Mesothelial cell of epicardium (in vitro differentiated cells): ENCODE data around the gene LMBR1. TPM values are rescaled to one million over a fixed set of nuclear protein-coding genes. Genes with fewer than 3 reads are reported as not detected.

Experiments used
- DNase-seq, 2 experiments: peaks; one replicate each; pipeline ENCODE4 v3.0.0; 2021; ENCODE audit warnings: low spot score in 2 of 2; ENCODE audit not compliant: unreplicated experiment in 2 of 2
- H3K27ac Mint-ChIP-seq: 2 replicates; pipeline ENCODE4 v1.8.0; 2021; ENCODE audit warnings: mixed read lengths
- H3K27me3 Mint-ChIP-seq: 2 replicates; pipeline ENCODE4 v1.8.0; 2021; ENCODE audit warnings: low read depth, mixed read lengths
- H3K36me3 Mint-ChIP-seq: 2 replicates; pipeline ENCODE4 v1.8.0; 2021; ENCODE audit warnings: mixed read lengths
- H3K4me1 Mint-ChIP-seq: 2 replicates; pipeline ENCODE4 v1.8.0; 2021; ENCODE audit warnings: mixed read lengths
- H3K4me3 Mint-ChIP-seq: 2 replicates; pipeline ENCODE4 v1.8.0; 2021; ENCODE audit warnings: mild to moderate bottlenecking, moderate library complexity, mixed read lengths
- H3K9me3 Mint-ChIP-seq: 2 replicates; pipeline ENCODE4 v1.8.0; 2021; ENCODE audit warnings: mixed read lengths
- total RNA-seq: library from RNA; stranded (reverse); gene quantifications from 3 replicates; pipeline ENCODE4 v1.2.1, GENCODE V29; 2021
- TF ChIP-seq, protein P1 (sequence below): fragments of 200-600 bp; sonication (generic); IDR thresholded peaks from one replicate; pipeline ENCODE4 v1.5.0; 2021; ENCODE audit warnings: antibody characterized with exemption; ENCODE audit not compliant: unreplicated experiment

Gene LMBR1
- total RNA-seq, 1 donor from 2014 or later, result 69.3 TPM

GRCh38 chr7:156892081-156892800 lies 742 bp downstream of the LMBR1 start:
- TF ChIP-seq, protein P1, sequence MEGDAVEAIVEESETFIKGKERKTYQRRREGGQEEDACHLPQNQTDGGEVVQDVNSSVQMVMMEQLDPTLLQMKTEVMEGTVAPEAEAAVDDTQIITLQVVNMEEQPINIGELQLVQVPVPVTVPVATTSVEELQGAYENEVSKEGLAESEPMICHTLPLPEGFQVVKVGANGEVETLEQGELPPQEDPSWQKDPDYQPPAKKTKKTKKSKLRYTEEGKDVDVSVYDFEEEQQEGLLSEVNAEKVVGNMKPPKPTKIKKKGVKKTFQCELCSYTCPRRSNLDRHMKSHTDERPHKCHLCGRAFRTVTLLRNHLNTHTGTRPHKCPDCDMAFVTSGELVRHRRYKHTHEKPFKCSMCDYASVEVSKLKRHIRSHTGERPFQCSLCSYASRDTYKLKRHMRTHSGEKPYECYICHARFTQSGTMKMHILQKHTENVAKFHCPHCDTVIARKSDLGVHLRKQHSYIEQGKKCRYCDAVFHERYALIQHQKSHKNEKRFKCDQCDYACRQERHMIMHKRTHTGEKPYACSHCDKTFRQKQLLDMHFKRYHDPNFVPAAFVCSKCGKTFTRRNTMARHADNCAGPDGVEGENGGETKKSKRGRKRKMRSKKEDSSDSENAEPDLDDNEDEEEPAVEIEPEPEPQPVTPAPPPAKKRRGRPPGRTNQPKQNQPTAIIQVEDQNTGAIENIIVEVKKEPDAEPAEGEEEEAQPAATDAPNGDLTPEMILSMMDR, result no peak
- Mint-ChIP-seq H3K4me3 (peak overlapping the region; percentile 91), H3K36me3 (peaks cover 4% of the 10 kb centered on the region), H3K27ac (peak overlapping the region; percentile 94), H3K27me3 (no peaks in the 10 kb centered on the region), H3K4me1 (peaks cover 14% of the 10 kb centered on the region), H3K9me3 (no peaks in the 10 kb centered on the region)
- peak in 1 of 2 experiments; percentile 52 for DNase-seq

DNA sequence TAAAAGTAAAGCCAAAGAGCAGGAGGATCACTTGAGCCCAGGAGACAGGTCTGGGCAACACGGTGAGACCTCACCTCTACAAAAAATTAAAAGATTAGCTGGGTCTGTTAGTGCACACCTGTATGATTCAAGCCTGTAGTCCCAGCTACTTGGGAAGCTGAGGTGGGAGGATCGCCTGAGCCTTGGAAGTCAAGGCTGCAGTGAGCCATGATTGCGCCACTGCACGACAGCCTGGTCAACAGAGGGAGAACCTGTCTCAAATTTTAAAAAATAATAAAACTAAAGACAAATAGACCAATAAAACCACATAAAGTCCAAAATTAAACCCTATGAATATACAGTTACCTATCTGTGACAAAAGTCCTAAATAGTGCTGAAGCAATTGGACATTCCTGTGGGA lies 3.2 kb downstream of the LMBR1 start:
- Mint-ChIP-seq H3K27ac (no peak overlapping the region), H3K36me3 (peaks cover 4% of the 10 kb centered on the region), H3K9me3 (no peaks in the 10 kb centered on the region), H3K4me3 (no peak overlapping the region), H3K4me1 (peaks cover 24% of the 10 kb centered on the region), H3K27me3 (no peaks in the 10 kb centered on the region)
- DNase-seq, result no peak
- TF ChIP-seq, protein P1, result no peak

- Mint-ChIP-seq H3K4me1 (peaks cover 22% of the 10 kb centered on the region), H3K27ac (no peak overlapping the region), H3K9me3 (no peaks in the 10 kb centered on the region), H3K4me3 (no peak overlapping the region), H3K27me3 (no peaks in the 10 kb centered on the region), H3K36me3 (peaks cover 4% of the 10 kb centered on the region)
- DNase-seq, result no peak
- TF ChIP-seq, protein P1, result no peak
Measured at GRCh38 chr7:156889089-156889488, 3.9 kb downstream of the LMBR1 start.

DNA sequence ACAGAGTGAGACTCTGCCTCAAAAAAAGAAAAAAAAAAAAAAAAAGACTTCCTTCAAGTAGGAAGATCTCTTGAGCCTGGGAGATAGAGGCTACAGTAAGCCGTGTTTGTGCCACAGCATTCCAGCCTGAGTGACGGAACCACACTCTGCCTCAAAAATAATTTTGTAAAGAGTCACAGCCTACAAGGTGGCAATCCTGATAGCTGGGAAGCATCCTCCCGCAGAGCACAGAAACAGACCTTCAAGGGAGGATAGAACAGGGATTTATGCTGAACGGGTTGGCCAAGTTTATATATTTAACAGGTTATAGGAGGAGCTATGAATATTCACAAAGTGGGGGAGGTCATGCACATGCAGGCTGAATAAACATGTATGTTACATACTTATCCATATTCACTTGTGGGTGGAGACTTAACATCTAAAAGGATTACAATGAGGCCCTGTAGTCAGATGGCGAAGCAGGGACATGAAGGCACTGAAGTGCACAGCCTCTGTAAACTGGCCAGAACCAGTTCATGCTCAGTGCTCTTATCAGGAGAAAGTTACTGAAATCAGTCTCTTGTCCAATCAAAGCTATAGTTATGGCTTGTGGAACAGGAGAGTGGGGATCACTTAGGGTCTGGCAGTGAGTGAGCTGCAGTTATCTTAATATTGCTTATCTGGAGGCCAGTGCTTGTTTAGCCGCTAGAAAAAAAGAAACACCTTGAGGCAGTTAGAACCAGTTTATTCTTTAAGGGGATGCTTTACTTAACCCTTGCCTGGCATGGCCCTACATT lies 6.8 kb downstream of the LMBR1 start:
- Mint-ChIP-seq H3K27ac (peak overlapping the region; percentile 36), H3K27me3 (no peaks in the 10 kb centered on the region), H3K4me3 (no peak overlapping the region), H3K4me1 (peaks cover 16% of the 10 kb centered on the region), H3K36me3 (peaks cover 15% of the 10 kb centered on the region), H3K9me3 (peaks cover 15% of the 10 kb centered on the region)
- DNase-seq, result no peak
- TF ChIP-seq, protein P1, result no peak

GRCh38 chr7:156881679-156882078 lies 11.3 kb downstream of the LMBR1 start:
- TF ChIP-seq, protein P1, result no peak
- Mint-ChIP-seq H3K36me3 (peaks cover 41% of the 10 kb centered on the region), H3K27ac (no peak overlapping the region), H3K9me3 (peaks cover 45% of the 10 kb centered on the region), H3K4me1 (peaks cover 8% of the 10 kb centered on the region), H3K4me3 (no peak overlapping the region), H3K27me3 (no peaks in the 10 kb centered on the region)
- DNase-seq, result no peak
